ENCODE measurements around the gene PIEZO1. TPM values are rescaled to one million over a fixed set of nuclear protein-coding genes. Genes with fewer than 3 reads are reported as not detected.
A peak's percentile ranks its signal among the peaks of the same experiment; 100 is the strongest.

Gene PIEZO1
- total and polyA plus RNA-seq, 10 of the 15 experiments (the other 5 are each of a cell fraction or from before 2014, with no cell fraction given): 1.3 to 169 (median 33.4) TPM

GRCh38 chr16:88706229-88706964, 78.6 kb downstream of the PIEZO1 start, which contains the start of the genes CTU2 and RNF166:
Gene CTU2 (plus strand): TSS chr16:88706503. CDS start chr16:88706531, 28 bp downstream.
Gene RNF166 (minus strand): TSS chr16:88706408. CDS start chr16:88706325, 83 bp downstream.
- ATAC-seq (peak; percentile 69), DNase-seq (ENCODE audit: low read depth, low spot score) (peak; percentile 32), FAIRE-seq (no peak)
- RAD21 ChIA-PET (ENCODE audit: unreplicated experiment): interaction anchor here (1.1 to 1.3 kb wide), 2 partner anchors 31 to 44 kb away, joined by 3 to 4 read pairs; partner anchors contain the start of gene MVD
- peak within 1 kb of the TSS; percentile 80 for H2AFZ ChIP-seq (ENCODE audit: control insufficient read depth, low read depth, low read length)
- H3K36me3 ChIP-seq (ENCODE audit: control insufficient read depth in 2 of 2, insufficient read depth in 2 of 2, low read length in 1 of 2): no peaks in the 10 kb centered on the region; a peak in 1 of 4 replicates
- CTCF ChIA-PET: interaction anchor here (0.7 to 1.9 kb wide), 6 partner anchors 25 to 105 kb away, joined by 3 to 13 read pairs (median 5); partner anchors contain the start of gene APRT
- no peaks in the 10 kb centered on the region for H3K27me3 ChIP-seq (replicated peaks in 1 of 2; ENCODE audit: control insufficient read depth in 2 of 2, insufficient read depth in 2 of 2, low read length in 1 of 2)
- no peaks in the 10 kb centered on the region for H3K9me3 ChIP-seq (replicated peaks; ENCODE audit: control insufficient read depth, insufficient read depth, low read length)
- intact Hi-C loops (cut with micrococcal nuclease; ENCODE audit: unreplicated experiment): loop anchor here (2.0 kb wide), 1 partner anchor 56 kb away; the partner anchor contains the start of gene CYBA
- peak within 1 kb of the TSS; percentile 79 for H3K9ac ChIP-seq (ENCODE audit: control insufficient read depth, insufficient read depth, low read length)
- peak within 1 kb of the TSS; percentile 88 for H3K4me2 ChIP-seq (ENCODE audit: control insufficient read depth, insufficient read depth)
- in situ Hi-C loops (cut with MboI): no loop called here
- WGBS (ENCODE audit: insufficient coverage, insufficient replicate concordance, low lambda C conversion rate, missing lambda C conversion rate): 1% methylated on average over 76 of the region's 86 CpGs
- POLR2A ChIA-PET: interaction anchor here (1.0 kb wide), 1 partner anchor 9 kb away, joined by 3 read pairs; no protein-coding TSS in a partner anchor
- TSS peak; percentile 76 for BruUV-seq (replicated peaks)
- peak within 1 kb of the TSS; percentile 30 for H3K27ac ChIP-seq (ENCODE audit: control insufficient read depth, insufficient read depth)
- SMC1A ChIA-PET (ENCODE audit: uncharacterized antibody, unreplicated experiment): interaction anchor here (1.1 to 1.2 kb wide), 3 partner anchors 21 to 75 kb away, joined by 3 to 5 read pairs (median 5); no protein-coding TSS in a partner anchor
- H3K79me2 ChIP-seq (ENCODE audit: control insufficient read depth, insufficient read depth, low read length): peaks cover 49% of the 10 kb centered on the region
- H4K20me1 ChIP-seq (ENCODE audit: control insufficient read depth, insufficient read depth): no peaks in the 10 kb centered on the region
- peak within 1 kb of the TSS; percentile 90 for H3K4me3 ChIP-seq
- peaks cover 39% of the 10 kb centered on the region for H3K4me1 ChIP-seq (ENCODE audit: control insufficient read depth, insufficient read depth, low read length)
- TF ChIP-seq BACH1 (IDR thresholded peaks at IDR 0.05; ENCODE audit: borderline replicate concordance) (peak; percentile 75), SIX5 (IDR thresholded peaks at IDR 0.05; ENCODE audit: low read depth, low read length, severe bottlenecking) (peak; percentile 60), PBX3 (IDR thresholded peaks at IDR 0.05; ENCODE audit: insufficient replicate concordance, low read depth, low read length) (no peak), REST (IDR thresholded peaks at IDR 0.05; ENCODE audit: low read depth, low read length) (no peak), SMAD1 (IDR thresholded peaks at IDR 0.05; ENCODE audit: low read depth, partially characterized antibody) (no peak), PAX5 (IDR thresholded peaks at IDR 0.05; ENCODE audit: borderline replicate concordance, low read depth, low read length) (peak; percentile 37; the same call in 1 of the 2 replicates), IRF5 (IDR thresholded peaks at IDR 0.05; ENCODE audit: borderline replicate concordance) (no peak), SMC3 (IDR thresholded peaks at IDR 0.05; ENCODE audit: borderline replicate concordance, low read length) (no peak), ATF2 (IDR thresholded peaks at IDR 0.05; ENCODE audit: low read length) (no peak), IKZF2 (IDR thresholded peaks at IDR 0.05) (no peak), EED (IDR thresholded peaks at IDR 0.05; ENCODE audit: low read depth) (no peak), POU2F2 (IDR thresholded peaks at IDR 0.05; ENCODE audit: borderline replicate concordance, low read depth, low read length) (peak; percentile 11; the same call in 1 of the 3 replicates), SPI1 (IDR thresholded peaks at IDR 0.05; ENCODE audit: borderline replicate concordance, insufficient read depth, low read depth, low read length) (no peak), MEF2B (IDR thresholded peaks at IDR 0.05; ENCODE audit: partially characterized antibody, poor library complexity, severe bottlenecking) (no peak)

Measured in GM12878 (cell line).